ENCODE results near the gene ELF2.
"Not testable (repeated sequence)": the region's sequence is repeated elsewhere in the genome, so short reads cannot be mapped to it uniquely, and the experiment has no call there.

Gene ELF2

DNA sequence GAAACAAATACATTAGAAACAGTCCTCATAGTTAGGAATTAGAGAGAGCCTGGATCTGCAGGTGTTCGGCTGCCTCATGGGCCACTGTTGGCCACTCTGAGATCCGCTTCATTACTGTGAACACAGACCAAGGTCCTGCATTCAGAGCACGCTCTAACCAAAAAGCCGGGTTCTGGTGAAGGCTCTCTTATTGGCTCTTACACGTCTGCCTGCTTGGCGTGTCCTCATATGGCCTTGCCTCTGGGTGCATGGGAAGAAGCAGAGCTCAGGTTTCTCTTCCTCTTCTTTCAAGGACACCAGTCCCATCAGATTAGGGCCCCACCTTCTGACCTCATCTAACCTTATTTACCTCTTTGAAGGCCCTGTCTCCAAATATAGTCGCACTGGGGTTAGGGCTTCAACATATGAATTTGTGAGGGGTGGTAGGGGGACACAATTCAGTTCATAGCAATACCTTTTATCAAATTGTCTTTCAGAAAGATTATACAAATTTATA, 37.1 kb upstream of the ELF2 start:
- no peaks in the 10 kb centered on the region for H3K36me3 ChIP-seq (ENCODE audit: control insufficient read depth in 2 of 2, insufficient read depth in 1 of 2, low read length in 2 of 2)
- ChIA-PET CTCF (no interaction called here), POLR2A (interaction anchor here (1.0 kb wide), 1 partner anchor 37 kb away, joined by 3 read pairs; the partner anchor contains the start of gene ELF2)
- no peak overlapping the region for H3K27ac ChIP-seq (ENCODE audit: extremely low read depth, low read depth, low read length)
- no peaks in the 10 kb centered on the region for H3K9me3 ChIP-seq (ENCODE audit: control insufficient read depth, insufficient read depth, low read depth, low read length)
- TF ChIP-seq, protein P1, sequence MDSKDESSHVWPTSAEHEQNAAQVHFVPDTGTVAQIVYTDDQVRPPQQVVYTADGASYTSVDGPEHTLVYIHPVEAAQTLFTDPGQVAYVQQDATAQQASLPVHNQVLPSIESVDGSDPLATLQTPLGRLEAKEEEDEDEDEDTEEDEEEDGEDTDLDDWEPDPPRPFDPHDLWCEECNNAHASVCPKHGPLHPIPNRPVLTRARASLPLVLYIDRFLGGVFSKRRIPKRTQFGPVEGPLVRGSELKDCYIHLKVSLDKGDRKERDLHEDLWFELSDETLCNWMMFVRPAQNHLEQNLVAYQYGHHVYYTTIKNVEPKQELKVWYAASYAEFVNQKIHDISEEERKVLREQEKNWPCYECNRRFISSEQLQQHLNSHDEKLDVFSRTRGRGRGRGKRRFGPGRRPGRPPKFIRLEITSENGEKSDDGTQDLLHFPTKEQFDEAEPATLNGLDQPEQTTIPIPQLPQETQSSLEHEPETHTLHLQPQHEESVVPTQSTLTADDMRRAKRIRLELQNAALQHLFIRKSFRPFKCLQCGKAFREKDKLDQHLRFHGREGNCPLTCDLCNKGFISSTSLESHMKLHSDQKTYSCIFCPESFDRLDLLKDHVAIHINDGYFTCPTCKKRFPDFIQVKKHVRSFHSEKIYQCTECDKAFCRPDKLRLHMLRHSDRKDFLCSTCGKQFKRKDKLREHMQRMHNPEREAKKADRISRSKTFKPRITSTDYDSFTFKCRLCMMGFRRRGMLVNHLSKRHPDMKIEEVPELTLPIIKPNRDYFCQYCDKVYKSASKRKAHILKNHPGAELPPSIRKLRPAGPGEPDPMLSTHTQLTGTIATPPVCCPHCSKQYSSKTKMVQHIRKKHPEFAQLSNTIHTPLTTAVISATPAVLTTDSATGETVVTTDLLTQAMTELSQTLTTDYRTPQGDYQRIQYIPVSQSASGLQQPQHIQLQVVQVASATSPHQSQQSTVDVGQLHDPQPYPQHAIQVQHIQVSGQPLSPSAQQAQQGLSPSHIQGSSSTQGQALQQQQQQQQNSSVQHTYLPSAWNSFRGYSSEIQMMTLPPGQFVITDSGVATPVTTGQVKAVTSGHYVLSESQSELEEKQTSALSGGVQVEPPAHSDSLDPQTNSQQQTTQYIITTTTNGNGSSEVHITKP (tag by site-specific recombination; IDR thresholded peaks at IDR 0.05), result 0 out of 2 replicates have a peak, but pooled peaks have one; percentile 21
- TF ChIP-seq EGR2 (tag by site-specific recombination; IDR thresholded peaks at IDR 0.05; ENCODE audit: low read depth) (no peak), ZNF629 (tag by site-specific recombination; IDR thresholded peaks at IDR 0.05) (peak; percentile 38; the same call in 1 of the 2 replicates), KLF16 (tag by site-specific recombination; IDR thresholded peaks at IDR 0.05) (no peak), ZNF514 (tag by site-specific recombination; IDR thresholded peaks at IDR 0.05) (no peak), HOXA7 (CRISPR knock-in tag; IDR thresholded peaks at IDR 0.05; ENCODE audit: borderline replicate concordance) (no peak), ZNF366 (tag by site-specific recombination; conservative IDR thresholded peaks at IDR 0.05) (peak; percentile 27; the same call in 1 of the 2 replicates), ZNF660 (tag by site-specific recombination; IDR thresholded peaks at IDR 0.05) (no peak), ZEB2 (tag by site-specific recombination; IDR thresholded peaks at IDR 0.05) (peak; percentile 39; the same call in 1 of the 2 replicates), ZFP69B (tag by site-specific recombination; IDR thresholded peaks at IDR 0.05) (peak; percentile 62; the same call in 1 of the 2 replicates), KLF8 (tag by site-specific recombination; IDR thresholded peaks at IDR 0.05) (no peak; the same call in 1 of the 2 replicates), ZBTB17 (tag by site-specific recombination; IDR thresholded peaks at IDR 0.05) (peak; percentile 82), ZSCAN30 (tag by site-specific recombination; IDR thresholded peaks at IDR 0.05) (no peak), ZNF335 (tag by site-specific recombination; conservative IDR thresholded peaks at IDR 0.05) (peak; percentile 49)
- TF ChIP-seq, protein P2, sequence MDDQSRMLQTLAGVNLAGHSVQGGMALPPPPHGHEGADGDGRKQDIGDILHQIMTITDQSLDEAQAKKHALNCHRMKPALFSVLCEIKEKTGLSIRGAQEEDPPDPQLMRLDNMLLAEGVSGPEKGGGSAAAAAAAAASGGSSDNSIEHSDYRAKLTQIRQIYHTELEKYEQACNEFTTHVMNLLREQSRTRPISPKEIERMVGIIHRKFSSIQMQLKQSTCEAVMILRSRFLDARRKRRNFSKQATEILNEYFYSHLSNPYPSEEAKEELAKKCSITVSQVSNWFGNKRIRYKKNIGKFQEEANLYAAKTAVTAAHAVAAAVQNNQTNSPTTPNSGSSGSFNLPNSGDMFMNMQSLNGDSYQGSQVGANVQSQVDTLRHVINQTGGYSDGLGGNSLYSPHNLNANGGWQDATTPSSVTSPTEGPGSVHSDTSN (CRISPR knock-in tag; IDR thresholded peaks at IDR 0.05), result no peak
- TF ChIP-seq, protein P3, sequence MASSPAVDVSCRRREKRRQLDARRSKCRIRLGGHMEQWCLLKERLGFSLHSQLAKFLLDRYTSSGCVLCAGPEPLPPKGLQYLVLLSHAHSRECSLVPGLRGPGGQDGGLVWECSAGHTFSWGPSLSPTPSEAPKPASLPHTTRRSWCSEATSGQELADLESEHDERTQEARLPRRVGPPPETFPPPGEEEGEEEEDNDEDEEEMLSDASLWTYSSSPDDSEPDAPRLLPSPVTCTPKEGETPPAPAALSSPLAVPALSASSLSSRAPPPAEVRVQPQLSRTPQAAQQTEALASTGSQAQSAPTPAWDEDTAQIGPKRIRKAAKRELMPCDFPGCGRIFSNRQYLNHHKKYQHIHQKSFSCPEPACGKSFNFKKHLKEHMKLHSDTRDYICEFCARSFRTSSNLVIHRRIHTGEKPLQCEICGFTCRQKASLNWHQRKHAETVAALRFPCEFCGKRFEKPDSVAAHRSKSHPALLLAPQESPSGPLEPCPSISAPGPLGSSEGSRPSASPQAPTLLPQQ (tag by site-specific recombination; IDR thresholded peaks at IDR 0.05), result peak; percentile 78
- TF ChIP-seq, protein P4, sequence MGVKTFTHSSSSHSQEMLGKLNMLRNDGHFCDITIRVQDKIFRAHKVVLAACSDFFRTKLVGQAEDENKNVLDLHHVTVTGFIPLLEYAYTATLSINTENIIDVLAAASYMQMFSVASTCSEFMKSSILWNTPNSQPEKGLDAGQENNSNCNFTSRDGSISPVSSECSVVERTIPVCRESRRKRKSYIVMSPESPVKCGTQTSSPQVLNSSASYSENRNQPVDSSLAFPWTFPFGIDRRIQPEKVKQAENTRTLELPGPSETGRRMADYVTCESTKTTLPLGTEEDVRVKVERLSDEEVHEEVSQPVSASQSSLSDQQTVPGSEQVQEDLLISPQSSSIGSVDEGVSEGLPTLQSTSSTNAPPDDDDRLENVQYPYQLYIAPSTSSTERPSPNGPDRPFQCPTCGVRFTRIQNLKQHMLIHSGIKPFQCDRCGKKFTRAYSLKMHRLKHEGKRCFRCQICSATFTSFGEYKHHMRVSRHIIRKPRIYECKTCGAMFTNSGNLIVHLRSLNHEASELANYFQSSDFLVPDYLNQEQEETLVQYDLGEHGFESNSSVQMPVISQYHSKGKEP (tag by site-specific recombination; IDR thresholded peaks at IDR 0.05), result peak; percentile 37; the same call in 1 of the 2 replicates
- TF ChIP-seq, protein P5, sequence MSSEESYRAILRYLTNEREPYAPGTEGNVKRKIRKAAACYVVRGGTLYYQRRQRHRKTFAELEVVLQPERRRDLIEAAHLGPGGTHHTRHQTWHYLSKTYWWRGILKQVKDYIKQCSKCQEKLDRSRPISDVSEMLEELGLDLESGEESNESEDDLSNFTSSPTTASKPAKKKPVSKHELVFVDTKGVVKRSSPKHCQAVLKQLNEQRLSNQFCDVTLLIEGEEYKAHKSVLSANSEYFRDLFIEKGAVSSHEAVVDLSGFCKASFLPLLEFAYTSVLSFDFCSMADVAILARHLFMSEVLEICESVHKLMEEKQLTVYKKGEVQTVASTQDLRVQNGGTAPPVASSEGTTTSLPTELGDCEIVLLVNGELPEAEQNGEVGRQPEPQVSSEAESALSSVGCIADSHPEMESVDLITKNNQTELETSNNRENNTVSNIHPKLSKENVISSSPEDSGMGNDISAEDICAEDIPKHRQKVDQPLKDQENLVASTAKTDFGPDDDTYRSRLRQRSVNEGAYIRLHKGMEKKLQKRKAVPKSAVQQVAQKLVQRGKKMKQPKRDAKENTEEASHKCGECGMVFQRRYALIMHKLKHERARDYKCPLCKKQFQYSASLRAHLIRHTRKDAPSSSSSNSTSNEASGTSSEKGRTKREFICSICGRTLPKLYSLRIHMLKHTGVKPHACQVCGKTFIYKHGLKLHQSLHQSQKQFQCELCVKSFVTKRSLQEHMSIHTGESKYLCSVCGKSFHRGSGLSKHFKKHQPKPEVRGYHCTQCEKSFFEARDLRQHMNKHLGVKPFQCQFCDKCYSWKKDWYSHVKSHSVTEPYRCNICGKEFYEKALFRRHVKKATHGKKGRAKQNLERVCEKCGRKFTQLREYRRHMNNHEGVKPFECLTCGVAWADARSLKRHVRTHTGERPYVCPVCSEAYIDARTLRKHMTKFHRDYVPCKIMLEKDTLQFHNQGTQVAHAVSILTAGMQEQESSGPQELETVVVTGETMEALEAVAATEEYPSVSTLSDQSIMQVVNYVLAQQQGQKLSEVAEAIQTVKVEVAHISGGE (tag by site-specific recombination; conservative IDR thresholded peaks at IDR 0.05; ENCODE audit: low read depth), result no peak
- 0 out of 2 replicates have a peak, but pooled peaks cover 3% of the 10 kb centered on the region for H3K4me1 ChIP-seq (ENCODE audit: control insufficient read depth, insufficient read depth, low read length)
- H3K4me3 ChIP-seq (ENCODE audit: low read depth, low read length), result no peak overlapping the region

DNA sequence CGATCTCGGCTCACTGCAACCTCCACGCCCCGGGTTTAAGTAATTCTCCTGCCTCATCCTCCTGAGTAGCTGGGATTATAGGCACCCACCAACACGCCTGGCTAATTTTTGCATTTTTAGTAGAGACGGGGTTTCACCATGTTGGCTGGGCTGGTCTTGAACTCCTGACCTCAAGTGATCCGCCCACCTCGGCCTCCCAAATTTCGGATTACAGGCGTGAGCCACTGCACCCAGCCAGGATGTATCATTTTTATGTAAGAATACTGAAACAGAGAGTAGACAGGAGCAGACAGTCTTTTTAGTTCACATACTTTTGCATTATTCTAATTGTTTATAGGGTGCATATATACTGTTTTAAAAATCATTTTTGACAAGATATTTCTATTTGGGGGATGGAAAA, 36.6 kb upstream of the ELF2 start:
- CTCF ChIA-PET, result interaction anchor here (1.1 kb wide), 1 partner anchor 23 kb away, joined by 3 read pairs; no protein-coding TSS in a partner anchor

More for the DNA sequence above, 36.6 kb upstream of the ELF2 start:
- H3K27ac ChIP-seq (ENCODE audit: extremely low read depth, low read depth, low read length); H3K4me1 ChIP-seq (ENCODE audit: control insufficient read depth, insufficient read depth, low read length); H3K36me3 ChIP-seq (ENCODE audit: control insufficient read depth in 2 of 2, insufficient read depth in 1 of 2, low read length in 2 of 2); H3K4me3 ChIP-seq (ENCODE audit: low read depth, low read length); H3K9me3 ChIP-seq (ENCODE audit: control insufficient read depth, insufficient read depth, low read depth, low read length): not testable (repeated sequence)
- POLR2A ChIA-PET, result interaction anchor here (1.0 kb wide), 1 partner anchor 36 kb away, joined by 3 read pairs; the partner anchor contains the start of gene ELF2
